SU-DHL-6 (cell line): ENCODE results near the gene STIM2.

Experiments used
- CTCF ChIP-seq: fragments of 200-600 bp; sonication (generic); IDR thresholded peaks from one replicate; pipeline ENCODE4 v1.5.1; 2017; ENCODE audit warnings: antibody characterized with exemption, mild to moderate bottlenecking, low read length, moderate library complexity; ENCODE audit not compliant: insufficient read depth, poor library complexity, severe bottlenecking
- EZH2phosphoT487 ChIP-seq: fragments of 200-600 bp; sonication (generic), shearing (Covaris generic); conservative IDR thresholded peaks from 2 replicates; pipeline ENCODE4 v1.6.1; 2018; ENCODE audit warnings: mild to moderate bottlenecking, antibody characterized with exemption, low read length, moderate library complexity, mixed read lengths

- TF ChIP-seq CTCF (no peak), EZH2phosphoT487 (no peak)
Observed at GRCh38 chr4:26827798-26828197, 32.8 kb upstream of the STIM2 start.
